ENCODE measurements around the gene TNF.
A peak's percentile ranks its signal among the peaks of the same experiment; 100 is the strongest.

TNF gene

GRCh38 chr6:31575335-31575901 lies at the start of gene TNF:
TNF (plus strand) TSS chr6:31575565; CDS start chr6:31575742, 177 bp downstream.
- peak; percentile 73 to 88 (median 81) for DNase-seq (ENCODE audit: low read depth in 3 of 3)

- no peak for DNase-seq (ENCODE audit: low read depth in 3 of 3)
These were observed 49.3 kb upstream of the TNF start for GRCh38 chr6:31525932-31526591.

- no peak for DNase-seq (ENCODE audit: low read depth in 3 of 3)
These were observed 47.0 kb upstream of the TNF start for GRCh38 chr6:31528307-31528777.

GRCh38 chr6:31528821-31529328 lies 46.5 kb upstream of the TNF start, which contains the start of gene MCCD1:
MCCD1 (plus strand) TSS chr6:31528962; CDS start chr6:31529015, 53 bp downstream.
- DNase-seq (ENCODE audit: low read depth in 3 of 3): no peak

GRCh38 chr6:31529329-31530150 lies 45.8 kb upstream of the TNF start:
- DNase-seq (ENCODE audit: low read depth in 3 of 3): no peak

- no peak for DNase-seq (ENCODE audit: low read depth in 3 of 3)
These were observed 44.7 kb upstream of the TNF start for GRCh38 chr6:31530659-31531058.

- DNase-seq (ENCODE audit: low read depth in 3 of 3): no peak
These were observed 44.2 kb upstream of the TNF start for GRCh38 chr6:31531162-31531561.

GRCh38 chr6:31531771-31532643 lies 43.4 kb upstream of the TNF start:
- no peak for DNase-seq (ENCODE audit: low read depth in 3 of 3)

GRCh38 chr6:31532644-31533454 lies 42.5 kb upstream of the TNF start:
- no peak for DNase-seq (ENCODE audit: low read depth in 3 of 3)

- DNase-seq (ENCODE audit: low read depth in 3 of 3): no peak
These were observed 41.9 kb upstream of the TNF start for GRCh38 chr6:31533455-31533841.

GRCh38 chr6:31534011-31534410 lies 41.4 kb upstream of the TNF start:
- no peak for DNase-seq (ENCODE audit: low read depth in 3 of 3)

- DNase-seq (ENCODE audit: low read depth in 3 of 3): no peak
These were observed 40.8 kb upstream of the TNF start for GRCh38 chr6:31534521-31535040.

- DNase-seq (ENCODE audit: low read depth in 3 of 3): no peak
These were observed 39.6 kb upstream of the TNF start for GRCh38 chr6:31535538-31536324.

- DNase-seq (ENCODE audit: low read depth in 3 of 3): no peak
These were observed 36.5 kb upstream of the TNF start for GRCh38 chr6:31538805-31539400.

GRCh38 chr6:31540640-31541039 lies 34.7 kb upstream of the TNF start:
- DNase-seq (ENCODE audit: low read depth in 3 of 3): no peak

GRCh38 chr6:31541059-31541657 lies 34.2 kb upstream of the TNF start:
- peak in 2 of 3 experiments; percentile 46 to 58 for DNase-seq (ENCODE audit: low read depth in 3 of 3)

- DNase-seq (ENCODE audit: low read depth in 3 of 3): peak; percentile 84 to 91 (median 87)
These were observed 33.5 kb upstream of the TNF start, which contains the start of gene DDX39B for GRCh38 chr6:31541658-31542521. DDX39B (minus strand) TSS chr6:31542003; CDS start chr6:31540532, 1,471 bp downstream.

GRCh38 chr6:31543639-31544038 lies 31.7 kb upstream of the TNF start:
- no peak for DNase-seq (ENCODE audit: low read depth in 3 of 3)

Measured in stimulated activated CD4-positive, alpha-beta T cell treated with anti-CD3 and anti-CD28 coated beads, TNF-alpha, amount 100 ng/mL, for 24 hours (primary cell).